T-helper 1 cell treated with Interleukin-12 subunit alpha and Interleukin-12 subunit beta and Interleukin-4 antibody, amounts not matched to agents 30 ng/mL and 1 ng/mL, for 36 hours (primary cell): ENCODE results near the gene KLF16. TPM values are rescaled to one million over a fixed set of nuclear protein-coding genes. Genes with fewer than 3 reads are reported as not detected.

Source experiments
- intact Hi-C: fragments of 100-400 bp; cut with micrococcal nuclease; formaldehyde crosslinking; loops from one replicate; pipeline ENCODE4 v1.15.1; 2024
- total RNA-seq: library from RNA; stranded (reverse); gene quantifications from 2 replicates; pipeline ENCODE4 v1.2.3, GENCODE V29; 2022

Gene KLF16
- 20.4 and 21.5 TPM in 2 replicates for total RNA-seq

DNA sequence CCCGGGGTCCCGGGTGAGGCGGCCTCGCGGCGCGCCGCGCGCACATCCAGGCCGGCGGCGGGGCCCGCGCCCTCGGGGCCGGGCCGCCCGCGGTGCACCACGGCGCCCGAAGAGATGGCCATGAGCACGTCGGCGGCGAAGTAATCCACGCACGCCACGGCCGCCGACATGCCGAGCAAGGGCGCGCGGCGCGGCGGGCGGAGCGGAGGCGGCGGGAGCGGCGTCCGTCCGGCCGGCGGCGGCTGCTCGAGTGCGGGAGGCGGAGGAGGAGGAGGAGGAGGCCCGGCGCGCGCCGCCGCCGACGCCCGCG lies at the start of gene KLF16:
Gene KLF16 (minus strand): TSS at position 252 of the 310 bp plus-strand sequence. CDS start 82 bp downstream, at position 170.
- intact Hi-C loops, result loop anchor here (2.0 to 5.0 kb wide), 3 partner anchors 219 to 1709 kb away; partner anchors contain the start of genes HMG20B, PCSK4 and REEP6

DNA sequence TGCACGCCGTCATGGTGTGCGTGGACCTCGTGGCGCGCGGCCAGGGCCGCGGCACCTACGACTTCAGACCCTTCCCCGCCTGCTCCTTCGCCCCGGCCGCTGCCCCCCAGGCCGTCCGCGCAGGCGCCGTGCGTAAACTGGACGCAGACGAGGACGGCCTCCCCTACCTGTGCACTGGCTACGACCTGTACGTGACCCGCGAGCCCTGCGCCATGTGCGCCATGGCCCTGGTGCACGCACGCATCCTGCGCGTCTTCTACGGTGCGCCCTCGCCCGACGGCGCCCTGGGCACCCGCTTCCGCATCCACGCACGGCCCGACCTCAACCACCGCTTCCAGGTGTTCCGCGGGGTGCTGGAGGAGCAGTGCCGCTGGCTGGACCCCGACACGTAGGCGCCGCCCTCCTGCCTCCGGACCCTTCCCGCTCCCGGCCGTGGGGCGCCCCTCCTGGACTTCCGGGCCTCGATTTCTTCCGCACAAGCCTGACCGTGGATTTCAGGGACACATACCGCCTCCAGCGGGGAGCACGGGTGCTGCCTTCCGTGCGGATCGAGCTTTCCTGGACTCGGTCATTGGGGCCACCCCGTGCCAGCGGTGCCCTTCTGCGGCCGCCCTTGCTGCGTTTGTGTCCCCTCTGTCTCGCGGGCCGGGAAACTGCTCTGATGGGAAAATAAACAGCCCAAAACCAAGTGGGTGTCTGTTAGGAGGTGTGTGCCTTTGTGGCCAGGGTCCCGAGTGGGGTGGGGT lies 49.6 kb upstream of the KLF16 start:
- intact Hi-C loops, result no loop called here

DNA sequence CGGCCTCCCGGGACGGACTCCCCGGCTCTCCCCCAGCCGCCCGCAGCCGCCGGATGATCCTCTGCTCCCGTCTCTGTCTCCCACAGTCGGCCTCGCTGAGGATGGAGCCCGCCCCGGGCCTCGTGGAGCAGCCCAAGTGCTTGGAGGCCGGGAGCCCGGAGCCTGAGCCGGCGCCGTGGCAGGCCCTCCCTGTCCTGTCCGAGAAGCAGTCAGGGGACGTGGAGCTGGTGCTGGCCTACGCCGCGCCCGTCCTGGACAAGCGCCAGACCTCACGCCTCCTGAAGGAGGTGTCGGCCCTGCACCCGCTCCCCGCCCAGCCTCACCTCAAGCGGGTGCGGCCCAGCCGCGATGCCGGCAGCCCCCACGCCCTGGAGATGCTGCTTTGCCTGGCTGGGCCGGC lies 48.6 kb upstream of the KLF16 start:
- intact Hi-C loops, result no loop called here

DNA sequence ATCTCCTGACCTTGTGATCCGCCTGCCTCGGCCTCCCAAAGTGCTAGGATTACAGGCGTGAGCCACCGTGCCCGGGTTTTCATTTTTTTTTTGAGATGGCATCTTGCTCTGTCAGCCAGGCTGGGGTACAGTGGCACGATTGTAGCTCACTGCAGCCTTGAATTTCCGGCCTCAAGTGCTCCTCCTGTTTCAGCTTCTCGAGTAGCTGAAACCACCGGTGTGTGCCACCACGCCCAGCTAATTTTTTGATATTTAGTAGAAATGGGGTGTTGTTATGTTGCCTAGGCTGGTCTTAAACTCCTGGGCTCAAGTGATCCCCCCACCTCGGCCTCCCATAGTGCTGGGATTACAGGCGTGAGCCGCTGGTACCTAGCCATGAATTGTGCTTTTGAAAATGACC lies 47.7 kb upstream of the KLF16 start:
- intact Hi-C loops, result no loop called here

DNA sequence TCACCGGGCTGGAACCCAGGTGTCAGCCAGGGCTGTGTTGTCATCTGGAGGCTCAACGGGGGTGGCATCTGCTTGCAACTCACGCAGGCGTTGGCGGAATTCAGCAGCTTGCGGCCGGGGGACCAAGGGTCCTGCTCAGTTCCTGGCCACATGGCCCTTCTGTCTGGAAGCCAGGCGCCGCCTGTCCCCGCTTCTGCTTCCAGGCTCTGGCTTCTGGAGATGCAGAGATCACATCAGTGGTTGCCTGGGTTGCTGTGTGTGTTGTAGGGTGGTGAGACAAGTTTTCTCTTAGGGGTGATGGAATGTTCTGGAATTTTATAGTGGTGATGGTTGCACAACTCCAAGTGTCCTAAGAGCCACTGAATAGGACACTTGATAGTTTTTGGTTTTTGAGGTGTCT lies 46.8 kb upstream of the KLF16 start:
- intact Hi-C loops, result no loop called here

DNA sequence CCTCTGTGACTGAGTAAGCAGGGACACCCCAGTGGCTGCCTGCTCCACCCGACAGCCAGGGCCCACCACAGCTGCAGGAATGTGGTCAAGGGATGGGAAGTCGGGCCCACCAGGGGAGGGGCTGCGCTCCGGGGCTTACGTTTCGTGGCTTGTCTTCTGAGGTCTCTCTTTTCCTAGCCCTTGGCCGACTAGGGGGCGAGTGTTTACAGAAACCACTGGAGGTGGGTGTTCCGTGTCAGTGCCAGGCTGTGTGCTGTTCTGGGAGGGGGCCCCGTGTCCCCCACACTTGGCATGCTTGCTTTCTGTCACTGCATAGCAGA lies 46.3 kb upstream of the KLF16 start:
- intact Hi-C loops, result no loop called here

DNA sequence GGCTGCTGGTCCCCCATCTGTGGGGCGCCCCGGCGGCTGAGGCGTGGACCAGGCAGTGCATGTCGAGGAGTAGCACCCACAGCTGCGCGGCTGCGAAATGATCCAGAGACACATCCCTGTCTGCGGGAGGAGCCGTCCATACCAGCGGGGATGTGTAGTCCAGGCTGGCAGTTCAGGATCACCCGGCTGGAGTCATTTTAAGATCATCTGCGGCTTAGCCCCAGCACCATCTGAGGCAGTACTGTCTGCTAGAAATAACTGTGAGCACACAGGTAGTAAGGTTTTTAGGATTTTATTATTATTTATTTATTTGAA lies 44.9 kb upstream of the KLF16 start:
- intact Hi-C loops, result no loop called here

DNA sequence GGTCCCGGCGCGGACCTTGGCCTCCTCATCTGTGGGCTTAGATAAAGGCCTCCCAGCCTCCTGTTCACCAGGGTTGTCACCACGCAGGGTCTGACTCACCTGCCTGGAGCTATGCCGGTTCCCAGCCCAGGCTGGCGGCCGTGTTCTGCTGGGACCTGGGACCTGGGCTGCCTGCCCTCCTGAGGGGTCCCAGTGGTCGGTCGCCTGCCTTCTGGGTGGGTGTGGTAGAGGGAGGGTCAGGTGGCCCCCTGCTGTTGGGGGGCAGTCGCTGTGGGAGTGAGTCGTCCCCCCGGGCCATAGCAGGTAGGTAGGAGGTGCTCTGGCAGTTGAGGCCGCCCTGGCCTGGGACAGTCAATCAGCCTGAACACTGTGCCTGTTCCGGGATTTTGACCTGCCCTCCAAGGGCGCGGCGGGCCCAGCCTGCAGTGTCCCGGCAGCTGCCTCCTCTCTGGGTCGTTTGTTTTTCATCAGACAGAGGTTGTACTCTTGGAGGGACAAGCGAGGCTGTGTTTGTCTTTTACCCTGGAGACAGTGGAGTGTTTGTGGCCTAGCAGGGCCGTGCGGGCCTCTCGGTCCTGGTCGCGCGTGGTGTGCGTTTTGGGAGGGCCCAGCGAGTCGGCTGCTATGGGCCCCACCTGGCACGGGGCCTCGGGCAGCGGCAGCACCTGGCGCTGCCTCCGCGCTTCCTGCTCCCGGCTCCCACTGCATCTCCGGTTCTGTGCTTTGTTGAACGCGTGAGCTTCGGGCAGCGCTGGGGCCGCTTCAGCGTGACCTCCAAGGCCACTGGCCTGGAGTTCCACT lies 44.4 kb upstream of the KLF16 start:
- intact Hi-C loops, result no loop called here

DNA sequence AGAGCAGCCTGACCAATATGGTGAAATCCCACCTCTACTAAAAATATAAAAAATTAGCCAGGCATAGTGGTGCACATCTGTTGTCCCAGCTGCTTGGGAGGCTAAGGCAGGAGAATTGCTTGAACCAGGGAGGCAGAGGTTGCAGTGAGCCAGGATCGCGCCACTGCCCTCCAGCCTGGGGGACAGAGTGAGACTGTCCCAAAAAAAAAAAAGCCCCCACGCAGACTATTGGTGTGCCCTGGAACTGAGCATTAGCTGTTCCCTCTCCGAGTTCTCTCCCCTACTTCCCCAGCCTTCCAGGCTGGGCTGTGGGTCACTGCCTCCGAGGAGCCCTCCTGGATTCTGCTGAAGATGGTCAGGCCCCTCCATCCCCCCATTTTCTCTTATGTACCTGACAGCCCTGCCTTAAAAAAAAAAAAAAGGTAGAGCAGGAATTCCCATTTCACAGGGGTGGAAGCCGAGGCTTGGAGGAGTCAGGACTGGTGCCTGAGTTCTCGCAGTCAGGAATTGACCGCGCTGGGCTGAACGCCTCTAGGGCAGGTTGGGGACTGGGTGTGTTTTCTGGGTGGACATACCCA lies 43.7 kb upstream of the KLF16 start:
- intact Hi-C loops, result no loop called here

DNA sequence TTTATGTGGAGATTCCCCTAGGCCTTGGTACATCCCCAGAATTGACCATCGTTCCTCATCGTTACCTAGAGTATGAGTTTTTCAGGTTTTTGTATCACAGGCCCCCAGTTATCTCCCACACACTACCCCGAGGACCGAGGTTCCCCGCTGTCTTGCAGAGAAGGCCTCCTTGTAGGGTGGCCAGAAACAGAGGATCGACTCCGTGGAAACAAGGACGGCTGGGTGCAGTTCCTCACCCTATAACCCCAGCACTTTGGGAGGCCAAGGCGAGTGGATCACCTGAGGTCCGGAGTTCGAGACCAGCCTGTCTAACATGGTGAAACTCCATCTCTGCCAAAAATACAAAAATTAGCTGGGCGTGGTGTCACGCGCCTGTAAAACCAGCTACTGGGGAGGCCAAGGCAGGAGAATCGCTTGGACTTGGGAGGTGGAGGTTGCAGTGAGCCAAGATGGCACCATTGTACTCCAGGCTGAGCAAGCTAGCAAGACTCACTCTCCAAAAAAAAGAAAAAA lies 42.5 kb upstream of the KLF16 start:
- intact Hi-C loops, result loop anchor here (1.0 kb wide), 8 partner anchors 9 to 301 kb away; partner anchors contain the start of genes ABHD17A, AP3D1 and UQCR11

DNA sequence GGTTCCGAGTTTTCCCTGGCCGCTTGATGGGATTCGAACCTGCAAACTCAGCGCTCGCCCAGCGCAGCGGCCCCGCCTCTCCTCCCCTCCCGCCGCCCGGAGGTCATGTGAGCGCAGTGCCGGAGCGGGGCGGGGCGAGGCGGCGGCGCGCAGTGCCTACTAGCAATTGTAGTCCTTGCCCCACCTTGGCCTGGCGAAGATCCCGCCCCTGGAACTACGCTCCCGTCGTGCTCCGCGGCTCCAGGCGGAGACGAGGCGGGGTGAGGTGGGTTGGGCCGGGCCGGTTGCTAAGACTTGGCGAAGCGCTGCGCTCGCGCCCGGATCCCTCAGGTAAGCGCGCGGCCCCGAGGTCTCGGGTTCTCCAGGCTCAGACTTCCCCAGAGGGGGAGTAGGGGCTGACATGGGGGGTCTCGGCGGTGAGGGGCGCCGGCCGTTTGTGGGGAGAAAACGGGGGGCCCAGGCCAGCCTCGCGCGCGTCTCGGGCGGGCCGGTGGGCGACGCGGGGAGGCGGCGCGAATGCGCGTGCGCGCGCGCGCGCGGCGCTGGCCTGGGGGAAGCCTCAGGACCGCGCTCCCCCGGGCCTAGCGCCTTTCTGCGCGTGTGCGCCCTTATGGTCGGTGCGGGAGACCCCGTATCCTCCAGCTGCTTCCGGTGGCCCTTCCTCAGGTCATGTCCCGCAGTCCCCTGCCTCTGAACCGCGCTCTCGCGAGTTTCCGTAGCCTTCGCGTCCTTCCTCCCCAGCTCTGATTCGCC lies 41.9 kb upstream of the KLF16 start, which contains the start of the genes ADAT3 and SCAMP4:
Gene ADAT3 (plus strand): TSS at position 290 of the 753 bp plus-strand sequence. CDS start 6,649 bp downstream, outside the sequence.
Gene SCAMP4 (plus strand): TSS at position 290 of the 753 bp plus-strand sequence. CDS start 9,621 bp downstream, outside the sequence.
- intact Hi-C loops, result loop anchor here (1.0 kb wide), 8 partner anchors 8 to 300 kb away; partner anchors contain the start of genes ABHD17A, AP3D1 and UQCR11

DNA sequence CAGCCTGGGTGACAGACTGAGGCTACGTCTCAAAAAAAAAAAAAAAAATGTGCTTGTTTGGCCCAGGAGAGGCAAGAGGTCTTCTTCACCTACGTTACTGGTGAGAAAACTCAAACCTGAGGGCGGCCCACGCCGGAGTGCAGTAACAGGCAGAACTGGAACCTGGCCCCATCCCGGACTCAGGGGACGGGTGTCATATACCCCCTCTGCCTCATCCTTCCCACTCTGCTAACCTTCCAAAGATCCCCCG lies 41.4 kb upstream of the KLF16 start:
- intact Hi-C loops, result loop anchor here (1.0 kb wide), 8 partner anchors 7 to 299 kb away; partner anchors contain the start of genes ABHD17A, AP3D1 and UQCR11

DNA sequence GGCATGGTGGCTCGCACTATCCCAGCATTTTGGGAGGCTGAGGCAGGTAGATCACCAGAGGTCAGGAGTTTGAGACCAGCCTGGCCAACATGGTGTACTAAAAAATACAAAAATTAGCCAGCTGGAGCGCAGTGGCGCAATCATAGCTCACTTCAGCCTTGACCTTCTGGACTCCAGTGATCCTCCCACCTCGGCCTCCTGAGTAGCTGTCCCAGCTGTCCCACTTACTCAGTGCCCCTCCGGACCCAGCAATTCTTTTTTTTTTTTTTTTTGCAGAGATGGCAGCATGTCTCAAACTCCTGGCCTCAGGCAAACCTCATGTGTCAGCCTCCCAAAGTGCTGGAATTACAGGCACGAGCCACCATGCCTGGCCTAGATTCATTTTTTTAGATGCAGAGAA lies 39.5 kb upstream of the KLF16 start:
- intact Hi-C loops, result no loop called here

DNA sequence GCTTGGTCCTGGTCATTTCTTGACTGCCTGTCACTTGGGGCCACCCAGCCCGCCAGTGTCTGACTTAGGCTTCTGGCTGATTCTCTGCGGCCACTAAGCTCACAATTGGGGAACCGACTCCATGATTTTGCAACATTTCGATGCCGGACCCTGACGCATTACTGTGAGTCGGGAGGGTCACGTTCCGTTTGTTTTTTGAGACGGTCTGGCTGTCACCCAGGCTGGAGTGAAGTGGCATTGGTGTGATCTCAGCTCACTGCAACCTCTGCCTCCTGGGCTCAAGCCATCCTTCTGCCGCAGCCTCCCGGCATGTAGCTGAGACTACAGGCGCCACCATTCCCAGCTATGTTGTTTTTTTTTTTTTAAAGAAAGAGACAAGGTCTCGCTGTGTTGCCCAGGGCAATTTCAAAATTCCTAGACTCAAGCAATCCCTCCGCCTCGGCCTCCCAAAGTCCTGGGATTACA lies 38.6 kb upstream of the KLF16 start:
- intact Hi-C loops, result no loop called here

DNA sequence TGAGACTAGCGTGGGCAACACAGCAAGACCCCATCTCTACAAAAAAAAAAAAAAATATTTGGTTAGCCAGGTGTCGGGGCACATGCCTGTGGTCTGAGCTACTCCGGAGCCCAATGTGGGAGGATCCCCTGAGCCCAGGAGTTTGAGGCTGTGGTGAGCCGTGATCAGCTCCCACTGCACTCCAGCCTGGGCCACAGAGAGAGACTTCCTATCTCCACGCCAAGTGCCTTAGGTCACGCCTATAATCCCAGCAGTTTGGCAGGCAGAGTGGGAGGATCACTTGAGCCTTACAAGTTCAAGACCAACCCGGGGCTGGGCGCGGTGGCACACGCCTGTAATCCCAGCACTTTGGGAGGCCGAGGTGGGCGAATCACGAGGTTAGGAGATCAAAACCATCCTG lies 33.1 kb upstream of the KLF16 start:
- intact Hi-C loops, result no loop called here

DNA sequence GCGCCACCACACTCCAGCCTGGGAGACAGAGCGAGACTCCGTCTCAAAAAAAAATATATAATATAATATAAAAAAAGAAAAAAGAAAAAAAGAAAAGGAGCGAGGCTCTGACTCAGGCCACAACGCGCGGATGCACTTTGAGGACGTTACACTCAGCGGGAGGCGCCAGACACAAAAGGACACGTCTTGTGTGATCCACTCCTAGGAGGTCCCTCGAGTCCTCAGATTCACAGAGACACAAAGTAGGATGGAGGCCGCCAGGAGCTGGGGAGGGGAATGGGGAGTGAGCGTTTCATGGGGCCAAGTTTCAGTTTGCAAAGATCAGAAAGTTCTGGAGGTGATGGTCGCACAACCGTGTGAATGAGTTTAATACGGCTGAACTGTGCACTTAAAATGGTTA lies 30.4 kb upstream of the KLF16 start:
- intact Hi-C loops, result no loop called here

DNA sequence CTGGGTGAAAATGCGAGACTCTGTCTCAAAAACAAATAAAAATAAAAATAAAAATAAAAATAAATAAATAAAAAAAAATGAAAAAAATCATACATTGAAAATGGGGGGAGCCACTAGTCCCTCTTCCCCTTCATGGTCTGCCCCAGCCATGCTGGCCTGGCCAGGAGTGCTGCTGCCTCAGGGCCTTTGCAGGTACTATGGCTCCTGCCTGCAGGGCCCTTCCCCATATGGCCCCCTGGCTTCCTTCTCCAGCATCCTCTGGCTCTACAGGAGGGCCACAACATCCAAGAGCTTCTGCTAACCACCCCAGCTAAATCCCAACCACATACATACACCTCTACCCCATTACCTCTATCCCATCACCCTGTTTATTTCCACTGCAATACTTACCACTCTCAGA lies 26.5 kb upstream of the KLF16 start:
- intact Hi-C loops, result loop anchor here (10.0 kb wide), 1 partner anchor 375 kb away; no protein-coding TSS in a partner anchor

DNA sequence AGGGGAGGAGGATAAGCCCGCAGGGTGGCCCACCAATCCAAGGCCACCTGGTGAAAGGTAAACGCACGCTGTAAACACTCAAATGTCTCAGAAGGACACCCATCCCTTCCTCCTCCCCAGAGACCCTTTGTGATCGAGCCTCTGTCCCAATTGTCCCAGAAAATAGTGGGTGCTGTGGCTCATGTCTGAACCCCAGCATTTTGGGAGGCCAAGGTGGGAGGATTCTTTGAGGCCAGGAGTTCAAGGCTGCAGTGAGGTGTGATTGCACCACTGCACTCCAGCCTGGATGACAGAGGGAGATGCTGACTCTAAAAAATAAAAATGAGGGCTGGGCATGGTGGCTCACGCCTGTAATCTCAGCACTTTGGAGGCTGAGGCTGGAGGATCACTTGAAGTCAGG lies 25.0 kb upstream of the KLF16 start:
- intact Hi-C loops, result loop anchor here (10.0 kb wide), 1 partner anchor 376 kb away; no protein-coding TSS in a partner anchor

DNA sequence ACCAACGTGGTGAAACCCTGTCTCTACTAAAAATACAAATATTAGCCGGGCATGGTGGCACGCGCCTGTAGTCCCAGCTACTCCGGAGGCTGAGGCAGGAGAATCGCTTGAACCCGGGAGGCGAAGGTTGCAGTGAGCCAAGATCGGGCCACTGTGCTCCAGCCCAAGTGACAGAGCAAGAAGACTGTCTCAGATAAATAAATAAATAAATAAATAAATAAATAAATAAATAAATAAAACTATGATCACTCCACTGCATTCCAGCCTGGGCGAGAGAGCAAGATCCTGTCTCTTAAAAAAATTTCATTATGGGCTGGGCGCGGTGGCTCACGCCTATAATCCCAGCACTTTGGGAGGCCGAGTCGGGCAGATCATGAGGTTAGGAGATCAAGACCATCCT lies 23.0 kb upstream of the KLF16 start:
- intact Hi-C loops, result loop anchor here (10.0 kb wide), 1 partner anchor 378 kb away; no protein-coding TSS in a partner anchor

DNA sequence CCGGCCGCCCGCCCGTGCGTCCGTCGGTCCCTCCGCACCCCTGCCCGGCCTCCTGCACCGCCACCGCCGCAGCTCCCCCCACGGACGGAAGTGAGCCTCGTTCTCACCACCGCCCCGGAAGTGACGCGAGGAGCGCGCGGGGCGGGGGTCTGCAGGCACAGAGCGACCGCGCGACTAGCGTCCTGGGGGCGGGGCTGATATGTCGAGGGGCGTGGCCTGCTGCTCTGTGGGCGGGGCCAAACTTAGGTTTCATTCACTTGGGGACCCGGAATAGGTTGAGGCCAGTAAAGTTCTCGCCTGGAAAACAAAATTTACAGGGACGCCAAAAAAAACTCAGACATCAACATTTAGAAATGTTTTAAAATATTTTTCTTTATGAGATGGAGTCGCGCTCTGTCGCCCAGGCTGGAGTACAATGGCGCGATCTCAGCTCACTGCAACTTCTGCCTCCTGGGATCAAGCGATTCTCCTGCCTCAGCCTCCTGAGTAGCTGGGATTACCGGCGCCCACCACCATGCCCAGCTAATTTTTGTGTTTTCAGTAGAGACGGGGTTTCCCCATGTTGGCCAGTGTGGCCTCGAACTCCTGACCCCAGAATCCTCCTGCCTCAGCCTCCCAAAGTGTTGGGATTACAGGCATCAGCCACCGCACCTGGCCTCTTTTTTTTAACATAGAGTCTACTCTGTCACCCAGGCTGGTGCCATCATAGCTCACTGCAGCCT lies 22.2 kb upstream of the KLF16 start, which contains the start of gene ABHD17A:
Gene ABHD17A (minus strand): TSS at position 99 of the 722 bp plus-strand sequence. CDS start 3,930 bp downstream, outside the sequence.
- intact Hi-C loops, result loop anchor here (1.0 to 10.0 kb wide), 8 partner anchors 9 to 379 kb away; partner anchors contain the start of genes ADAT3, ATP8B3, REXO1 and SCAMP4
